ENCODE data around the gene SPCS3.

Gene SPCS3

DNA sequence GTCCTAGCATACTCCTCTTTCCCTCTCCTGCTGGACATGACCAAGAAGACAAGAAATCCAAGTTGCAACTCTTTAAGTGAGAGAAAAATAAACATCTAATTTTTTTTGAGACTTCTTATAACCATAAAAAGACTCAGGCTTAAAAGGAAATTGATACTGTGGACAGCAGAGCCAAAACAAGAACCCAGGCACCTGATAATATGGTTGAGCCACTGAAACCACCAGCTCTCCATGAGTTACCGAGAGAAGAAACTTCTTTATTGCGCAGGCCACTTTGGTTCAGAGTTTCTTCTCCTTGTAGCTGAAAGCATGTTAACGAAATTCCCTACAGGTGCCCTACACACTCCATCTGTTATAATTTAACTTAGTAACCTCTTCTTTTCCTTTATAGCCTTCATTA is 11.3 kb upstream of the SPCS3 start:
- POLR2A ChIA-PET: no interaction called here
- no peak for DNase-seq (ENCODE audit: extremely low spot score)
- TF ChIP-seq, protein P1, sequence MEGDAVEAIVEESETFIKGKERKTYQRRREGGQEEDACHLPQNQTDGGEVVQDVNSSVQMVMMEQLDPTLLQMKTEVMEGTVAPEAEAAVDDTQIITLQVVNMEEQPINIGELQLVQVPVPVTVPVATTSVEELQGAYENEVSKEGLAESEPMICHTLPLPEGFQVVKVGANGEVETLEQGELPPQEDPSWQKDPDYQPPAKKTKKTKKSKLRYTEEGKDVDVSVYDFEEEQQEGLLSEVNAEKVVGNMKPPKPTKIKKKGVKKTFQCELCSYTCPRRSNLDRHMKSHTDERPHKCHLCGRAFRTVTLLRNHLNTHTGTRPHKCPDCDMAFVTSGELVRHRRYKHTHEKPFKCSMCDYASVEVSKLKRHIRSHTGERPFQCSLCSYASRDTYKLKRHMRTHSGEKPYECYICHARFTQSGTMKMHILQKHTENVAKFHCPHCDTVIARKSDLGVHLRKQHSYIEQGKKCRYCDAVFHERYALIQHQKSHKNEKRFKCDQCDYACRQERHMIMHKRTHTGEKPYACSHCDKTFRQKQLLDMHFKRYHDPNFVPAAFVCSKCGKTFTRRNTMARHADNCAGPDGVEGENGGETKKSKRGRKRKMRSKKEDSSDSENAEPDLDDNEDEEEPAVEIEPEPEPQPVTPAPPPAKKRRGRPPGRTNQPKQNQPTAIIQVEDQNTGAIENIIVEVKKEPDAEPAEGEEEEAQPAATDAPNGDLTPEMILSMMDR (IDR thresholded peaks at IDR 0.05; ENCODE audit: control extremely low read depth, extremely low read depth, low read depth, missing control alignments): no peak
- CTCF ChIA-PET: interaction anchor here (1.1 to 2.3 kb wide), 6 partner anchors 10 to 43 kb away, joined by 3 to 9 read pairs (median 3); no protein-coding TSS in a partner anchor

GRCh38 chr4:176309046-176309445 is 10.7 kb upstream of the SPCS3 start:
- CTCF ChIA-PET: interaction anchor here (1.1 to 2.3 kb wide), 5 partner anchors 11 to 42 kb away, joined by 3 to 9 read pairs (median 3); no protein-coding TSS in a partner anchor
- POLR2A ChIA-PET: interaction anchor here (0.8 kb wide), 1 partner anchor 16 kb away, joined by 3 read pairs; no protein-coding TSS in a partner anchor
- DNase-seq (ENCODE audit: extremely low spot score): peak; percentile 48
- TF ChIP-seq, protein P1 (IDR thresholded peaks at IDR 0.05; ENCODE audit: control extremely low read depth, extremely low read depth, low read depth, missing control alignments): no peak

DNA sequence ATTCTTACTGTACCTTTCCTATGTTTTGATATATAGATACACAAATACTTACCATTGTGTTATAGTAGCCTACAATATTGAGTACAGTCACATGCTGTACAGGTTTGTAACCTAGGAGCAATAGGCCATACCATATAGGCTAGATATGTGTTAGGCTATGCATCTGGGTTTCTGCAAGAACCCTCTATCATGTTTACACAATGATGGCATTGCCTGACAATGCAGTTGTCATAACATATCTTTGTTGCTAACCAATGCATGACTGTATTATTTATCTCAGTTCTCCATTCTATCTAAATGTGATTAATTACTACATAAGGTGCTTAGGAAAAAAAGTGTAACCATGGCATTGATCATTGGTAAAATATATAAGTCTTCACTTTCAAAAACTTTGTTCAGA is 10.0 kb upstream of the SPCS3 start:
- TF ChIP-seq, protein P1 (IDR thresholded peaks at IDR 0.05; ENCODE audit: control extremely low read depth, extremely low read depth, low read depth, missing control alignments): no peak
- ChIA-PET POLR2A (no interaction called here), CTCF (interaction anchor here (1.2 to 1.7 kb wide), 2 partner anchors 11 to 16 kb away, joined by 3 to 4 read pairs; no protein-coding TSS in a partner anchor)
- DNase-seq (ENCODE audit: extremely low spot score): no peak

DNA sequence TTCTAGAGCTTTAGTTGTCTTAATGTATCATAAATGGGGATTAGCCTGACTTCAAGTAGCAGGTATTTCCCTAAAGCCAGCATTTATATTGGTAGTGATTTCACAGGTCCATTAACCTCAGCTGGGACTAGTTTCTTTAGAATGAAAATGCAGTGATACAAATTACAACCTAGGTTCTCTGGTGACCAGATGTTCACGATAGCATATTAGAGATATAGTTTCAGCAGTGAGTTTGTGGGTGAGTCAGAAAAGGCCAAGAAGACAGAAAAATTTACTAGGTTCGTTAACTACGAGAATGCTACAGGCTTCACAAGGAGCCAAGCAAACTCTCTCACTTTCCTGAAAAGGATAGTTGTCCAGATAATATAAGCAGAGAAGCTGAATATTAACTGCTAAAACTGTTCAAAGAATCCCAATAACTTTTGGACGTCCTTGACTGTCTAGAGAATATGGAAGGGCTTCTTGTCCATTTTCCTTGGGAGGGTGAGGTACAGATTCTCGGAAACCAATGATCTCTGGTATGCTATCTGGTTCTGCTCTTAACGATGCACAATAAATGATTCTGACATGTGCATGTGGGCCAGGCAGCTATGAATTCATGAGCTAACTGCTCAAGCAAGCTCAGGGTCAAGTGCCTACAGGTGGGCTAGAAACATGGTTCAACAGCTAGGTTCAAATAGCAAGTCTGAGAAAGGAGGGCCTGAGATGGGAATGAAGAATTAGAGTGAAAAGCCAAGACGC is 6.0 kb upstream of the SPCS3 start:
- POLR2A ChIA-PET: no interaction called here
- CTCF ChIA-PET: interaction anchor here (1.3 to 2.0 kb wide), 3 partner anchors 11 to 387 kb away, joined by 3 to 5 read pairs (median 3); no protein-coding TSS in a partner anchor
- DNase-seq (ENCODE audit: extremely low spot score): no peak

GRCh38 chr4:176319151-176319703 is 539 bp upstream of the SPCS3 start:
- CTCF ChIA-PET: interaction anchor here (0.7 to 1.1 kb wide), 2 partner anchors 22 to 124 kb away, joined by 3 read pairs; partner anchors contain the start of gene SPATA4
- POLR2A ChIA-PET: no interaction called here
- TF ChIP-seq, protein P1 (IDR thresholded peaks at IDR 0.05; ENCODE audit: control extremely low read depth, extremely low read depth, low read depth, missing control alignments): no peak
- no peak for DNase-seq (ENCODE audit: extremely low spot score)

More for the DNA sequence above, 6.0 kb upstream of the SPCS3 start:
- TF ChIP-seq, protein P1 (IDR thresholded peaks at IDR 0.05; ENCODE audit: control extremely low read depth, extremely low read depth, low read depth, missing control alignments): no peak

GRCh38 chr4:176320340-176320975 is 692 bp downstream of the SPCS3 start:
- TF ChIP-seq, protein P1 (IDR thresholded peaks at IDR 0.05; ENCODE audit: control extremely low read depth, extremely low read depth, low read depth, missing control alignments): no peak
- POLR2A ChIA-PET: no interaction called here
- CTCF ChIA-PET: no interaction called here
- DNase-seq (ENCODE audit: extremely low spot score): peak; percentile 87
